ENCODE measurements around the gene RDH5. TPM values are rescaled to one million over a fixed set of nuclear protein-coding genes. Genes with fewer than 3 reads are reported as not detected.

Gene RDH5
- polyA plus RNA-seq, 1 of the 3 experiments (the other 2 are of a cell fraction): 5.2 TPM

DNA sequence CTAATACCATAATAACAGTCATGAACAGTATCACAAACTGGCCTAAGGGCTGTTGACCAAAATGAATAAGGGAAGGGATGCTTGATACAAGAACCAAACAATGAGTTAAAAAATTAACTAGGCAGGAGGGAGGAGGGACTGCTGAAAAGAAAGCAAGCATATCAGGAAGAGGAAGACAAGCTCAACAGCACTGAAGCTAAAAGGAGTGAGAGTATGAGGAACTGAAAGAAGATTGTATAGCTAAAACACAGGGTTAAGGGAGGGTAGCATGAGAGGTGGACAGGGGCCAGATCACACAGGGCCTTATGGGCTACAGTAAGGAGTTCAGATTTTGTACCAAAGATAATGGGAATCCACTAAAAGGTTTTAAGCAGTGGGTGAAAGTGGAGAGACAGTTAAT, 46.6 kb upstream of the RDH5 start (continued):
- TF ChIP-seq RAD21 (IDR thresholded peaks at IDR 0.05; ENCODE audit: low read length): no peak
- no peak for TF ChIP-seq EP300 (IDR thresholded peaks at IDR 0.05; ENCODE audit: borderline replicate concordance in 1 of 2, low read depth in 1 of 2, low read length in 1 of 2)
- TF ChIP-seq USF2 (IDR thresholded peaks at IDR 0.05; ENCODE audit: borderline replicate concordance, low read depth, low read length): no peak

DNA sequence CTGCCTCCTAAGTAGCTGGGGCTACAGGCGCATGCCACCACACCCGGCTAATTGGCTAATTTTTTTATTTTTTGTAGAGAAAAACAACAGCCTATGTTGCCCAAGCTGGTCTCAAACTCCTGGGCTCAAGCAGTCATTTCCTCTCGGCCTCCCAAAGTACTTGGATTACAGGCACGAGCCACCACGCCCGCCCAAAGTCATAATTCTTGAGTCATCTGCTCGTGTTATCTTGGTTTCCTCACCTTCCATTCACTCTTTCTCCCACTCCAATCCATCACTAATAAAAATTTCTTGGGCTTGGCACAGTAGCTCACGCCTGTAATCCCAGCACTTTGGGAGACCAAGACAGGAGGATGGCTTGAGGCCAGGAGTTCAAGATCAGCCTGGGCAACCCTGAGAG, 44.5 kb upstream of the RDH5 start:
- ChIA-PET POLR2A (no interaction called here), CTCF (interaction anchor here (0.7 to 1.1 kb wide), 3 partner anchors 19 to 49 kb away, joined by 3 read pairs; no protein-coding TSS in a partner anchor)
- Histone ChIP-seq H3K4me2 (no peak overlapping the region), H3K27me3 (ENCODE audit: insufficient read depth) (peaks cover 57% of the 10 kb centered on the region), H3K9me2 (no peaks in the 10 kb centered on the region), H3K36me3 (replicated peaks in 1 of 2; ENCODE audit: control insufficient read depth in 1 of 2, insufficient read depth in 2 of 2, low read length in 1 of 2) (no peaks in the 10 kb centered on the region), H3K79me2 (ENCODE audit: insufficient read depth) (no peaks in the 10 kb centered on the region), H3K9ac (no peak overlapping the region), H4K20me1 (ENCODE audit: insufficient read depth) (no peaks in the 10 kb centered on the region), H3K9me3 (no peaks in the 10 kb centered on the region), H3K27ac (ENCODE audit: low read depth in 2 of 2, low read length in 1 of 2) (no peak overlapping the region), H2AFZ (ENCODE audit: low read depth) (no peak overlapping the region), H3F3A (replicated peaks; ENCODE audit: insufficient read depth) (peaks cover 4% of the 10 kb centered on the region), H3K4me1 (ENCODE audit: control insufficient read depth in 1 of 2, insufficient read depth in 2 of 2, low read depth in 1 of 2, low read length in 1 of 2) (no peaks in the 10 kb centered on the region), H3K4me3 (ENCODE audit: low read depth in 2 of 2, low read length in 1 of 2) (no peak overlapping the region)
- TF ChIP-seq RFX5 (IDR thresholded peaks at IDR 0.05; ENCODE audit: low read length) (no peak), SIN3A (IDR thresholded peaks at IDR 0.05; ENCODE audit: borderline replicate concordance, low read depth, low read length) (no peak)
- TF ChIP-seq, protein P1, sequence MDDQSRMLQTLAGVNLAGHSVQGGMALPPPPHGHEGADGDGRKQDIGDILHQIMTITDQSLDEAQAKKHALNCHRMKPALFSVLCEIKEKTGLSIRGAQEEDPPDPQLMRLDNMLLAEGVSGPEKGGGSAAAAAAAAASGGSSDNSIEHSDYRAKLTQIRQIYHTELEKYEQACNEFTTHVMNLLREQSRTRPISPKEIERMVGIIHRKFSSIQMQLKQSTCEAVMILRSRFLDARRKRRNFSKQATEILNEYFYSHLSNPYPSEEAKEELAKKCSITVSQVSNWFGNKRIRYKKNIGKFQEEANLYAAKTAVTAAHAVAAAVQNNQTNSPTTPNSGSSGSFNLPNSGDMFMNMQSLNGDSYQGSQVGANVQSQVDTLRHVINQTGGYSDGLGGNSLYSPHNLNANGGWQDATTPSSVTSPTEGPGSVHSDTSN (IDR thresholded peaks at IDR 0.05): no peak
- WGBS (ENCODE audit: low lambda C conversion rate): 32% methylated on average over 8 of the region's 8 CpGs
- DNase-seq: no peak

DNA sequence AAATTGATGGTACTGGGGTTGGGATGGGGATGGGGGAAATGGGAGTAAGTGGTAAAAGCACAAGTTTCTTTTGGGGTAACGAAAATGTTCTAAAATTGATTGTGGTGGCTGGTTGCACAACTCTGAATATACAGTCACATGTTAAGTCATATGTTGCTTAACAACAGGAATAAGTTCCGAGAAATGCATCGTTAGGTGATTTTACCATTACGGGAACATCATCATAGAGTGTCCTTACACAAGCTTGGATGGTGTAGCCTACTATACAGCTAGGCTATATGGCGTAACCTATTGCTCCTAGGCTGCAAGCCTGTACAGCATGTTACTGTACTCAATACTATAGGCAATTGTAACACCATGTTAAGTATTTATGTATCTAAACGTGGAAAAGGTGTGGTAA, 43.5 kb upstream of the RDH5 start:
- DNase-seq: no peak
- H3K27ac ChIP-seq (ENCODE audit: low read depth in 2 of 2, low read length in 1 of 2): no peak overlapping the region
- H4K20me1 ChIP-seq (ENCODE audit: insufficient read depth): no peaks in the 10 kb centered on the region
- H2AFZ ChIP-seq (ENCODE audit: low read depth): no peak overlapping the region
- ChIA-PET CTCF (interaction anchor here (0.8 to 2.0 kb wide), 4 partner anchors 19 to 31 kb away, joined by 3 to 9 read pairs (median 4); no protein-coding TSS in a partner anchor), POLR2A (no interaction called here)
- no peaks in the 10 kb centered on the region for H3K9me2 ChIP-seq
- no peaks in the 10 kb centered on the region for H3K9me3 ChIP-seq
- no peak overlapping the region for H3K9ac ChIP-seq
- no peak overlapping the region for H3K4me3 ChIP-seq (ENCODE audit: low read depth in 2 of 2, low read length in 1 of 2)
- WGBS (ENCODE audit: low lambda C conversion rate): 20% methylated on average over 6 of the region's 6 CpGs
- no peaks in the 10 kb centered on the region for H3K79me2 ChIP-seq (ENCODE audit: insufficient read depth)
- no peaks in the 10 kb centered on the region for H3K36me3 ChIP-seq (replicated peaks in 1 of 2; ENCODE audit: control insufficient read depth in 1 of 2, insufficient read depth in 2 of 2, low read length in 1 of 2)
- H3K27me3 ChIP-seq (ENCODE audit: insufficient read depth): peaks cover 66% of the 10 kb centered on the region
- H3K4me1 ChIP-seq (ENCODE audit: control insufficient read depth in 1 of 2, insufficient read depth in 2 of 2, low read depth in 1 of 2, low read length in 1 of 2): no peaks in the 10 kb centered on the region; a peak in 1 of 4 replicates
- H3K4me2 ChIP-seq: no peak overlapping the region
- TF ChIP-seq RAD21 (IDR thresholded peaks at IDR 0.05; ENCODE audit: low read length): no peak
- TF ChIP-seq USF2 (IDR thresholded peaks at IDR 0.05; ENCODE audit: borderline replicate concordance, low read depth, low read length): no peak
- no peak for TF ChIP-seq REST (IDR thresholded peaks at IDR 0.05; ENCODE audit: low read depth, low read length)
- no peak for TF ChIP-seq EP300 (IDR thresholded peaks at IDR 0.05; ENCODE audit: borderline replicate concordance in 1 of 2, low read depth in 1 of 2, low read length in 1 of 2)
- TF ChIP-seq FOSL2 (IDR thresholded peaks at IDR 0.05; ENCODE audit: borderline replicate concordance, low read depth): no peak
- TF ChIP-seq, protein P1 (IDR thresholded peaks at IDR 0.05): no peak
- TF ChIP-seq TAF1 (IDR thresholded peaks at IDR 0.05; ENCODE audit: borderline replicate concordance, low read depth, low read length): no peak
- TF ChIP-seq TCF12 (IDR thresholded peaks at IDR 0.05): no peak
- no peak for TF ChIP-seq MEF2A (IDR thresholded peaks at IDR 0.05; ENCODE audit: borderline replicate concordance, low read depth)
- TF ChIP-seq RXRA (IDR thresholded peaks at IDR 0.05; ENCODE audit: borderline replicate concordance, low read depth): no peak
- TF ChIP-seq JUND (IDR thresholded peaks at IDR 0.05): no peak
- TF ChIP-seq NRF1 (IDR thresholded peaks at IDR 0.05; ENCODE audit: low read depth, low read length): no peak
- H3F3A ChIP-seq (replicated peaks; ENCODE audit: insufficient read depth): peaks cover 4% of the 10 kb centered on the region
